SK-N-SH treated with all-trans-retinoic acid at 6 μM for 48 hours (cell line): ENCODE measurements around the gene BRINP3.

Experiments
- SNAI2 ChIP-seq: fragments of 250-450 bp; sonication (Bioruptor Pico); IDR thresholded peaks from 2 replicates; pipeline ENCODE4 v1.5.0; 2020; ENCODE audit warnings: mild to moderate bottlenecking, moderate library complexity
- TCF4 ChIP-seq: fragments of 250-450 bp; sonication (Bioruptor Pico); IDR thresholded peaks from 2 replicates; pipeline ENCODE4 v1.8.0; 2021; ENCODE audit warnings: mild to moderate bottlenecking, moderate library complexity, borderline replicate concordance
- TF ChIP-seq, protein P1 (sequence below): fragments of 250-450 bp; sonication (Bioruptor Pico); IDR thresholded peaks from 2 replicates; pipeline ENCODE4 v1.8.0; 2020; ENCODE audit warnings: mild to moderate bottlenecking, moderate library complexity, borderline replicate concordance

DNA sequence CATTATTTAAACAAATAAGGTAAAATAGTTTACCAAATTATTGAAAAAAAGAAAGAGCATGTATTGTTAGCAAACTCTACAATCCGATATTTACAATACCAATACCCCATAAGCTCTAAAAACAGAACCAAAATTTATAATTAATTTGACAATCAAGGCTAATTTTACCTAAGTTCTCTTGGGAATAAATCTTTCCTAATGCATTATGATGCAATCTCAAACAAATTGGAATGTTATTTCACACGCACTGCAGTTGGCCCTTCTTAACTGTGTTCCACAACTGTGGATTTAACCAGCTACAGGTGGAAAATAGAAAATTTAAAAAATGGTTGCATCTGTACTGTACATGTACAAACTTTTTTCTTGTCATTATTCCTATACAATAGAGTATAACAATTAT is 300.1 kb downstream of the BRINP3 start:
- TF ChIP-seq TCF4 (CRISPR knock-in tag) (no peak), SNAI2 (no peak)
- TF ChIP-seq, protein P1, sequence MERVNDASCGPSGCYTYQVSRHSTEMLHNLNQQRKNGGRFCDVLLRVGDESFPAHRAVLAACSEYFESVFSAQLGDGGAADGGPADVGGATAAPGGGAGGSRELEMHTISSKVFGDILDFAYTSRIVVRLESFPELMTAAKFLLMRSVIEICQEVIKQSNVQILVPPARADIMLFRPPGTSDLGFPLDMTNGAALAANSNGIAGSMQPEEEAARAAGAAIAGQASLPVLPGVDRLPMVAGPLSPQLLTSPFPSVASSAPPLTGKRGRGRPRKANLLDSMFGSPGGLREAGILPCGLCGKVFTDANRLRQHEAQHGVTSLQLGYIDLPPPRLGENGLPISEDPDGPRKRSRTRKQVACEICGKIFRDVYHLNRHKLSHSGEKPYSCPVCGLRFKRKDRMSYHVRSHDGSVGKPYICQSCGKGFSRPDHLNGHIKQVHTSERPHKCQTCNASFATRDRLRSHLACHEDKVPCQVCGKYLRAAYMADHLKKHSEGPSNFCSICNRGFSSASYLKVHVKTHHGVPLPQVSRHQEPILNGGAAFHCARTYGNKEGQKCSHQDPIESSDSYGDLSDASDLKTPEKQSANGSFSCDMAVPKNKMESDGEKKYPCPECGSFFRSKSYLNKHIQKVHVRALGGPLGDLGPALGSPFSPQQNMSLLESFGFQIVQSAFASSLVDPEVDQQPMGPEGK (CRISPR knock-in tag): no peak
